Measurements from ENCODE around the gene IQCF6.
"Not testable (repeated sequence)": the region's sequence is repeated elsewhere in the genome, so short reads cannot be mapped to it uniquely, and the experiment has no call there.

IQCF6 gene

DNA sequence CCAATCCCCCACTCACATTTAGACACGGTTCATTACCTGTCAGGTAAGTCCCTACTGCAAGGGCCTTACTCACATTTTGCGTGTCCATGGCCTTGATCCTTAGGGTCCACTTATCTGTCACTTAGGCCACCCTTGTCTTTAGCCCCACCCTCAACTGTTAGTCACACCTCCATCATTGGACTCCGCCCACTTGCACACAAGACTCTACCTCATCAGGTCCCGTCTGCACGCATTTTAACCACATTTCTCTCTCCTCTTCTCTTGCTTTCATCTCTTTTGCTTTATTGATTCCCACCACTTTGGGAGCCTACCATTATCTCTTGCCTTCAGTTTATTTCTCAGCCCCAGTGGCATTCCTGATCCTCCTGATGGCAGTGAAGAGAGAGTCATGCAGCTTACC is at the start of gene IQCF6:
Gene IQCF6, minus strand, starts transcription at position 101 of the 400 bp plus-strand sequence. Its CDS starts 13 bp downstream, at position 88.
- no peak for DNase-seq

DNA sequence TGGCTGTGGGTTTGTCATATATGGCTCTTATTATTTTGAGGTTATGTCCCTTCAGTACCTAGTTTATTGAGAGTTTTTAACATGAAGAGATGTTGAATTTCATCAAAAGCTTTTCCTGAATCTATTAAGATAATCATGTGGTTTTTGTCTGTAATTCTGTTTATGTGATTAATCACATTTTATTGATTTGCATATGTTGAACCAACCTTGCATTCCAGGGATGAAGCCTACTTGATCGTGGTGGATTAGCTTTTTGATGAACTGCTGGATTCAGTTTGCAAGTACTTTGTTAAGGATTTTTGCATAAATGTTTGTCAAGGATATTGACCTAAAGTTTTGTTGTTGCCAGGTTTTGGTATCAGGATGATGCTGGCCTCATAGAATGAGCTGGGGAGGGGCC is 49.3 kb upstream of the IQCF6 start:
- DNase-seq = no peak

DNA sequence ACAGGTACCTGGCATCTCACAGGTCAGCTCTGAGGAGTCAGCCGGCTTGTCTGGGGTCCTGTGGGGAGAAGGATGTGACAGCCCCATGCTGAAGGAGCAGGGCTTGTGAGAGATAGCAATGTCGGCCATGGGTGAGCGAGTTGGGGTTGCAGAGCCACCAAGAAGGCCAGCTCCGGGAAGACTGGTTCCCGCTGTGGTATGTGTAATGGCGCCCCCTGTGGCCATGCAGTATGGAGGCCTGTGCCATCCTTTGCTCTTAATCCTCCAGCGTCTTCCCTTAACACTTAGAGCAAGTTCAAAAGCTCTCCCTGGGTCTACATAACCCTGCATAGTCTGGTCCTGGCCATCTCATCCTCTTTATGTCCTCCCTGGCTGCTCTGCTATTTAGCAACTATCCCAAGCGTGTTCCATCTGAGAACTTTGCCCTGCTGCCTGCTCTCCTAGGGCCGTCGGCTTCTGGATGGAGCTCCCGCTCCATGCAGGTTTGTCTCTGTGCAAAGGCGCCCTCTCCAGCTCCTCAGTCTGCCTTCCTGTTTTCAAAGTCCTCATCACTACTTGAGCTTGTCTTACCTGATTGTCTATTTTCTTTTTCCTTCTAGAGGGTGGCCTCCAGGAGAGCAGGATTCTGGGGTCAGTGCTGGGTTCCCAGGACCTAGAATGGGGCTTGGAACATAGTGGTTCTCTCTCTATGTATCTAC is 40.8 kb upstream of the IQCF6 start:
- DNase-seq = no peak

DNA sequence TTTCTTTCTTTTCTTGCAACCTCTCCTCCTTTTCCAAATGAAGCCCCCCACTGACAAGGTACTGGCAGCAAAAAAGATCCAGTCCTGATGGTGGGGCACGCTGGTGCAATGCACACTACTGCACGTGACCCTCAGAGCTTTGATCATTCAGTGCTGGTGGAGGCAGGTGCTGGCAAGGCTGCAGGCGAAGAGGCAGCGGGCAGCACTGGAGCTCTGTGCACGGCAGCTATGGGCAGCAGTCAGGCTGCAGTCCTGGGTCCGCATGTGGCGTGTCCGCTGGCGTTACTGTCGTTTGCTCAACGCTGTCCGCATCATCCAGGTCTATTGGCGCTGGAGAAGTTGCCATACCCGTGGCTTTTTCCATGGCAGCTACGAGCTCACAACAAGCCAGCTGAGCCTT is 40.1 kb upstream of the IQCF6 start:
- no peak for DNase-seq

DNA sequence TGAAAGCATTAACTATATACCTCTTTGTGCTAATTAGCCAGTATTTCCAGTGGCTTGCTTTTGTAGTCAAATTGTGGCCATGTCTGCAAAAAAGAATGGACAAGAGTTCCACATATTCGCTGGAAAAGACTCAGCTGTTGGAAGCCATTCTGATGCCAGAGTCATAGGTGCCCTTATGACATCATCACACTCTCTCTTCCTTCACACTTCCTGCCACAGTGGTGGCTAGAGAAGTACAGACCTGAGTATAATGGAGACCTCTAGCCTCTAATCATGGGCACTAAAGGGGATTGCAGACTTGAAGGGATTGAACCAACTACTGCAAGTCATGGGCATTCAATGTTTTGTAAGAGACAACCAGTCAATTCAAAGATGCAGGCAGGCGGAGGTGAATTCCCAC is 38.3 kb upstream of the IQCF6 start:
- no peak for DNase-seq

DNA sequence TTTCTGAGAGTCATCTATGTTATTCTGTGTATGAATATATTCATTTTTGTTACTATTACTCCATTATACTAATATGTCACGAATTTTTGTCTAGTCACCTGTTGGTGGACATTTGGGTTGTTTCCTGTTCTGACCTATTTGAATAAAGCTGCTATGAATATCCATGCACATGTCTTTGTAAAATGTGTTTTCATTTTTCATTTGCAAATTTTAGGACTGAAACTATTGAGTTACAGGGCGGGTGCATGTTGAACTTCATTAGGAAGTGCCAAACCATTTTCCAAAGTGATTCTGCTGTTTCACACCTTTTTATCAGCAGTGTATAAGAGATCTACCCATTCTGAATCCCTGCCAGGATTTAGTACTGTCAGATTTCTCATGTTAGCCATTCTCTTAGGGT is 37.7 kb upstream of the IQCF6 start:
- DNase-seq = no peak

DNA sequence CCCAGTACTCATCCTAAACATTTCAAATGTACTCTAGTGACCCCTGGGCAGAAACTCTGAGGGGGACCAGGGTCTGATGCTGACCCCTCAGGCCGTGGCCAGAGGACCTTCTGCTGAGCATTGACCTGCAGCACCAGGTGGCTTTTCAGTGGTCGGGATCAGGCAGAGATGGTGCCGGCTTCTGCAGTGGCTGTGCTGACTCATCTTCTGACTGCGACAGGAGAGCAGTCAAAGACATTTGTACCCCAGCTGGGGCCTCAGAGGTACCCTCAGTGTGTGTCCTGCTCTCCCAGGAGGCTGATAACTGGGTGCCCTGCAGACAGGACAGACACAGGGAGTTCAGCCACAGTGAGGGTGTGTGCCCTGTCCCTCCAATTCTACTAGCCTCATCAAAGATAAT is 36.6 kb upstream of the IQCF6 start:
- no peak for DNase-seq

DNA sequence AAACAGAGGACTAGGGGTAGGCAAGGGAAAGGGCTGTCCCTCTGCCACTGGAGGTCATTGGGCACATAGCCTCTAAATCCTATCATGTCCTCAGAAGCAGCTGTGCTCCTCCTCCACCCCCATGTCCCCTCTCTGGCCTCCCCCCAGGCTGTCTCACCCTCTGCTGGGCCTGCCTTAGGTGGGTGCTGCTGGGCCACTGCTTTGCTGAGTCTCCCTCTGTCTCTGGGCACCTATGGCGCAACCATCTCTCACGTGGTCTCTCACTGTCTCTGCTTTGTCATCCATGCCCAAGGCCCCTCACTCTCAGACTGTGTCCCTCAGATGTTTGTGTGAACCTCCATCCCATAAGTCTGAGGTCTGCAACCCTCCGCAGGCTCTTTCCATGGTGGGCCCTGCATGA is 35.0 kb upstream of the IQCF6 start:
- DNase-seq = no peak

DNA sequence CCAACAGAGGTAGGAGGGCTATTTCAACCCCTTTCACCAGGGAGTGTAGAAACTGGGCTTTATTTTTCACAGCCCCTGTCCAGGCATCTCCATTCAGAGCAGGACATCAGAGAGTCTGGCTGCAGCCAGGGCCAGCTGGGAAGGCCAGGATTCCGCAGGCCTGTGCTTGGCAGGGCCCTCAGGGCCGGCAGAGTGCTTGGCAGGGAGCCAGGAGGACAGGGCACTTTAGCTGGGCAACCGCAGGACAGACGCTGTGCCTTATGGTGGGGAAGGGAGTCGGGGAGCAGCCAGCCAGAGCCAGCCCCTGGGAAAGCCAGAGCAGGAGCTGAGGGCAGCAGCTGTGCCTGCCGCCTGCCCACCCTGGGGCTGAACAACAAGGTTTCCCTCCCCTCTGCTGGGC is 34.5 kb upstream of the IQCF6 start:
- no peak for DNase-seq

DNA sequence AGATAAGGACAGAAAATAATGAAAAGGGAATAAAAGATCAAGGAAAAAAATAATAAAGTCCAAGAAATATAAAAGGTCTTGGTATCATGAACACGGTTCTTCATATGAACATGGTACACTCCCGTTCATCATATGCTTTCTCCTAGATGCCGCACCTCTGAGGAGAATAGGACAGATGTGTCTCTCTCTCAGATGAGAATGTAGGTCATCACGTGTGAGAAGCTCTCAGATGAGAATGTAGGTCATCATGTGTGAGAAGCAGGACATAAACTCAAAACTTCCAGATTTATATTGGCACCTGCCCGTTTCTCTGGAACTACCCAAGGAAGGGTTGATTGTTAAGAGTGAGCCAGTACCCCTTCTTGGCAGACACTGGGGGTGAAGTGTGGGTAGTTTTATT is 29.9 kb upstream of the IQCF6 start:
- DNase-seq = no peak

DNA sequence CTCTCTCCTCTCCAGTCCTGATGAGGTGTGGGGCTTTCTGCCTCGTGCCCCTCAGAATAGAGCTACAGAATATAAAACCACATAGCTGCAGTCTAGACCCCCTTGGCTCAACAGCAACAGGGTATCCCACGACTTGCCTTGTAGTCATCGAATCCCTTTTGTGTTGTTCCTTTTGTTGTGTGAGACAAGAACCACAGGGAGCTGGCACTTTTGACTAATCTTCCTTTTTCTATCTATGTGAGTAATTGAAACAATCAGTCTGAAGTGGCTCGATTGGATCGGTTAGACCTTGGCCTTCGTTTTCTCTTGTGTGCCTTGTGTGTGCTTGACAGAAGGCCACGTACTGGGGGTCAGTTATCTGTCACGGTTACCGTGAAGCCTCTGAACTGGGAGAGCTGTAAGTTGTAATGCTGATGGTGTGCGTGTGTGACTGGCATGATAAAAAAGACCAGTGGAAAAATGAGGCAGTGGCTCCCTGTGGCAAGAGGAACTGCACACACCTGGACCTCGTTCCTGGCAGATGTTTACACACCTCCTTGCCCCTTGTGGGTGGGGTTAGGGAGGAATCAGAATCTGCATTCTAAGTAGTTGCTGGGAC is 23.2 kb upstream of the IQCF6 start:
- no peak for DNase-seq

DNA sequence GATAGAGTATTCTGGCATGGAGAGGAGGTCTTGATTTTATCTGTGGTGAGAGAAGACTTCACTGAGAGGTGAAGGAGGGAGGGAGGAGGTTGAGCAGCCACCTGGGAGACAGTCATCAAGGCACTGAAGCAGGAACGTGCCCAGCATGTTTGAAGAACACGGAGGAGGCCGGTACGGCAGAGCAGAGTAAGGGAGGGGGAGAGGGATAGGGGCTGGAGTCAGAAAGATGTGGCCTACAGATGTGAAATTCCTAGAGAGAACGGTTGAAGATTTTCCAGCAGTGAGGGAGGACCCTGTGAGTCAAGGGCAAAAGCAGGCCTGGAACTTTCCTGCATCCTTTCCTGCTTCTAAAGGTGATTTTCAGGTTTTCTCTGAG is 21.7 kb upstream of the IQCF6 start:
- no peak for DNase-seq

DNA sequence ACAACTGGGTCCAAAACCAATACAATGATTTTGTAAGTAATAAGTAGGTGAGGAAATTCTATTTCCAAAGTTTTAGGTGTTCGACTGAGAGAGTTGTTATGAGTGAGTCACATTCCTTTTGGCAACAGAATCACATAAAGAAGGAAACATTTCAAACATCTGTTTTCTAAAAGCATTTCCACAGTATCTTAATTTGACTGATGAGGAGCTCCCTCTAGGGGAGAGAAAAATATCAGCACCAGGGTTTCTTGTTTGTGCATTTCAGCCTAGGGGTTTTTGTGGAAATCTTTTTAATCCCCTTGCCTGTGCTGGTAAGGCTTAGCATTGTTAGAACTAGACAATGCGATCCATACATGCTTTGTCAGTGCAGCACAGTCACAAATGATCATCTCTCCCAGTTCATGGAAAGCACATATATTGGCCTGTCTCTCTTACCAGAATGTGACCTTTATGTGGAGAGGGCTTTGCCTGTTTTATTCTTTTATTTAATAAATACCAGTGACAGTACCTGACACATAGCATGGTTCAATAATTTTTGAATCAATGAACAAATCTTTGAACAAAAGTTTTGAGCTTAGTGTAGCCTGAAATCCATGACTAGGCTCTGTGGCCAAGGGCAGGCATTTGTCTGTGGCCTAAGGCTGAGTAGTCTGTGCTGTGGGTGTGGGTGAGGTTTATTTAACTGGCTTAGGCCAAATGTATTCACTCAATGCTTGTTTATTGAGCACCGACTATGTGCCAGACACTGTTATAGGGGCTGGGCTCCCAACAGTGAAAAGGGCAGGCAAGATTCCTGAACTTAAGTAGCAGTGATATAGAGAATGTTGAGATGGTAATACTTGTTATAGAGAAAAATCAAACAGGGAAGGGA is 21.1 kb upstream of the IQCF6 start:
- peak in 1 of 2 donors; percentile 69 for DNase-seq

DNA sequence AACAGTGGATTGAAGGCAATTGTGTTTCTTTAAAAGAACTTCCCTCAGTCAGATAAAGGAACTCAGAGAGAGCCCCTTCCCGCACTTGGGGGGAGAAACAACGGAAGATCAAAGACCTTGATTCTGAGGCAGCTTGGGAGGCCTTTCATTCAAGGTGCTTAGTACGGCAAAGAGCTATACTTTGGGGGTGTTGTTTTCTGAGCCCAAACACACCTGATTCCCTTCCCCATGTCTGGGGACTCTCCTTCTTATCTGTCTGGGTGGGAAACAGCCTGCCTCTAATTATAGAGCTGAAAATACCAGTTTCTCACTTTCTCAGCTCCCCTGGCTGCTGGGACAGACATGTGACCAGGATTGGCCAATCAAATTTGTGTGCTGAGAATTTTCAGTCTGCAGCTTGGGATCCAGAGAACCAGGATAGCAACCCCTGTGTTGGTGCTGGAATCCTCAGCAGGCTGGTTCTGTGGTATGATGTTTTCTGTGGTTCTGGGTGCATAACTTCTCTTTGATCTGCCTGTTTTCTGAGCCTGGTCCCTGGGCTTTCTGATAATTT is 19.4 kb upstream of the IQCF6 start:
- no peak for DNase-seq

DNA sequence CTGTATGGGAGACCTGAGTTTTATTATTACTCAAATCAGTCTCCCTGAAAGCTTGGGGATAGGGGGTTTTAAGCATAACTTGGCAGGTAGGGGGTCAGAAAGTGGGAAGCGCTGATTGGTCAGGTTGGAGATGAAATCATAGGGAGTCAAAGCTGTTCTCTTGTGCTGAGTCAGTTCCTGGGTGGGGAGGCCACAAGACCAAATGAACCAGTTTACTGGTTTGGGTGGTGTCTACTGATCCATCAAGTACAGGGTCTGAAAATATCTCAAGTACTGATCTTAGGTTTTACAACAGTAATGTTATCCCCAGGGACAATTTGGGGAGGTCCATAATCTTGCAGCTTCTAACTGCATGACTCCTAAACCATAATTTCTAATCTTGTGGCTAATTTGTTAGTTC is 17.8 kb upstream of the IQCF6 start:
- no peak for DNase-seq

DNA sequence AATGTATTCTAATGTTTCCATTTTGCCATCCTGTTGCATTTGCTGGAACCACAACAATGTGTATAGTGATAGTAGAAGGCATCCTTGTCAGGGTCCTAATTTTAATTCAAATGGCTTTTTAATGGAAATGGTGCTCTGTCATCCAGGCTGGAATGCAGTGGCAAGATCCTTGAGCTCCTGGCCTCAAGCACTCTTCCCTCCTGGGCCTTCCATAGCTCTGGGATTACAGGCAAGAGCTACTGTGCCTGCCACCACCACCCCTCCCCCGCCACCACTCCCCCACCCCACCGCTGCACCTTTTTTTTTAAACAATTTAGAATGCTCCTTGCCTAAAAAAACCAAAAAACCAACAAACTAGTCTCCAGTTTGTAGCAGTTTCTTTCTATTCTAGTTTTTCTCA is 15.2 kb upstream of the IQCF6 start:
- no peak for DNase-seq

DNA sequence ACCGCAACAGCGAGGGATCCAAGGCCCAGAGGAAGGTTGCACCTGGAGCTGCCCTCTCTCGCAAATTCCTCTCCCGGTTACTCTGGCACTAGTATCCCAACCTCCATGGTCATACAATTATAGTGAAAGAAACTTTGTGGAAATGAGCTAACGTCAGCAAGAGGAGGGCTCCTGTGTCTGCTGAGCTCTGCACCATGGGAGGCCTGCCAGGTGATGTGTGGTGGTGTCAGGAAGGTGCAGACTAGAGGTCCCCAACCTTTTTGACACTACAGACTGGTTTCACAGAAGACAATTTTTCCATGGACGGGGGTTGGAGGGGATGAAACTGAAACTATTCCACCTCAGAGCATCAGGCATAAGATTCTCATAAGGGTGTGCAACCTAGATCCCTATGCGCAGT is 13.2 kb upstream of the IQCF6 start:
- no peak for DNase-seq

DNA sequence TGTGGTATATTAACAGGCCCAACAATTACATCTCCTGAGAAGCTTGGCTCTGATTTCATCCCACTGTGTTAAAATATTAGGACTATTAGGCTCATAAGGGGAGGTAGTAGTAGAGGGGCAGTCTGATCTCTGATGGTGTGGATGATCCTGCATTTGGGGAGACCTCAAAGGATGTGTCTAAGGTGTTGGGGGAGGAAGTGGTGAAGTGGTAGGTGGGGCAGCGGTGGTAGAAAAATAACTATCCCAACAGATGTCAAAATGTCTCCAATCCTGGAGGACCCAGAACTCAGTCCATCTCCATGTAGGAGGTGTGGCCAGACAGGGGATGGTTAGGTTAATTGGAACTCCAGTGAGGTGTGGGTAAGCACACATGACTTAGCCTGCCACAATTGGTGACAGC is 10.4 kb upstream of the IQCF6 start:
- no peak for DNase-seq

DNA sequence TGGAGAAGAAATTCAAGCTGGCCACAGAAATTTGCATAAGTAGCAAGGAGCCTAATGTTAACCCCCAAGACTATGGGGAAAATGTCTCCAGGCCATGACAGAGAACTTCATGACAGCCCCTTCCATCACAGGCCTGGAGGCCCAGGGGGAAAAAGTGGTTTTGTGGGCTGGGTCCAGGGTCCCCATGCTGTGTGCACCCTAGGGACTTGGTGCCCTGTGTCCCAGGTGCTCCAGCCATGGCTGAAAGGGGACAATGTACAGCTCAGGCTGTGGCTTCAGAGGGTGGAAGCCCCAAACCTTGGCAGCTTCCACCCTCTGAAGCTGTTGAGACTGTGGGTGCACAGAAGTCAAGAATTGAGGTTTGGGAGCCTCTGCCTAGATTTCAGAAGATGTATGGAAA is 8.5 kb upstream of the IQCF6 start:
- DNase-seq = not testable (repeated sequence)

DNA sequence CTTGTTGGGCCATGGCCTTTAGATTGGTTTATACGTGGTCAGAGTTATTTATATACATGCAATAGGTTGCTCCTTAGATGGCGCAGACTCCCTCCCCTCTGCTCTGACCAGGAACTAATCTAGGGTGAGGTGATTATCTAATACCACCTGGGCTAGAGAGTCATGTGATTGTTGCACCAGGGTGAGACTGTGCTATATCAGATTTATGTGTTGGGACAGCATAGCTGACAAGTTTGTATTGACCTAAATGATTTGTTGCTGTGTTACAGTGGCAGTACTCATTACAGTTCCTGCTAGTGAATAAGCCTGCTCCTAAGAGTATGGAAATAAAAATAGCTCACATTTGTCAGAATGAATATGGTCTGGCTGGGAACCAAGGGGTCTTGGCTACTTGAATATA is 7.2 kb upstream of the IQCF6 start:
- no peak for DNase-seq

DNA sequence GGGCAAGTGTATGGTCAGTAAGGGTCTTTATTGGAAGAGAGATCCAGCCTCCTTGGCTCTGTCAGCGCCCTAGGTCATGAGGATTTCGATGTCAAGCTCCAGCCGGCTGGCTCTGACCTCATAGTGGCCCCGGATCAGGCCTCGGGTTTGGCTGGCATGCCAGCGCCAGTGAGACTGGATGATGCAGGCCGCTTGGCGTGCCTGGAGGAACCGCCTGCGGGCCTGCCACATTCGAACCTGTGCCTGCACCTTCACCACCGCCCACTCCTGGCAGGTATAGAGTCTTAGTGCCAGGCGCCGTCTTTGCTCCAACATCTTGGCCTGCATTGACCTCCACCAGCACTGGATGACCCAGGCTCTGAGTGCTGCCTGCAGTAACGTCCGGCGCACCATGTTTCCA is 483 bp downstream of the IQCF6 start:
- DNase-seq = no peak

DNA sequence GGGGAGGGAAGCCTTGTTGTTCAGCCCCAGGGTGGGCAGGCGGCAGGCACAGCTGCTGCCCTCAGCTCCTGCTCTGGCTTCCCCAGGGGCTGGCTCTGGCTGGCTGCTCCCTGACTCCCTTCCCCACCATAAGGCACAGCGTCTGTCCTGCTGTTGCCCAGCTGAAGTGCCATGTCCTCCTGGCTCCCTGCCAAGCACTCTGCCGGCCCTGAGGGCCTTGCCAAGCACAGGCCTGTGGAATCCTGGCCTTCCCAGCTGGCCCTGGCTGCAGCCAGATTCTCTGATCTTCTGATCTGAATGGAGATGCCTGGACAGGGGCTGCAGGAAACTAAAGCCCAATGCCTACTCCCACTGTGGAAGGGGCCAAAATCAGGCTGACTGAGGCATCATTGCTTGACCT is 1.1 kb downstream of the IQCF6 start:
- DNase-seq = no peak

DNA sequence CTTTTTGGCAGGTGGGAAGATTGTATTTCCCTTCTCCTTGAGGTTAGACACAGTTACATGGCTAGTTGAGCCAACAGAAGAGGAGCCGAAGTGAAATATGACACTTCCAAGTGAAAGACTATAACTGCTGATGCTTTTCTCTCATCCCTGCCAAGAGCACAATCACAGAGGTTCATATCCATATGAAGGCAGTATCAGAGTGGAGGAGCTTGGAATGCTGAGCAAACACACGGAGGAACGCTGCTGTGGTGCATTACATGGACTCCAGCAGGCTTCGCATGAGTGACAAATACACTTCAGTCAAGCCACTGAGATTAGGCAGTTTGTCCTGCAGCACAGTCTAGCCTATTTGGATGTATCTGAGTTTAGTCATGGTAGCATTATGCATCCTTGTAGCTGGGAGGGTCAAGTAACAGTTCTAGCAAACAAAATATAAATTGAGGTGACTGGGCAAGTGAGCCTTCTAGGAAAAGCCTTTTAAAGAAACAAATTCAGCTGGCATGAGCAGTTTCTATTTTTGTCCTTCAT is 5.4 kb downstream of the IQCF6 start:
- no peak for DNase-seq

DNA sequence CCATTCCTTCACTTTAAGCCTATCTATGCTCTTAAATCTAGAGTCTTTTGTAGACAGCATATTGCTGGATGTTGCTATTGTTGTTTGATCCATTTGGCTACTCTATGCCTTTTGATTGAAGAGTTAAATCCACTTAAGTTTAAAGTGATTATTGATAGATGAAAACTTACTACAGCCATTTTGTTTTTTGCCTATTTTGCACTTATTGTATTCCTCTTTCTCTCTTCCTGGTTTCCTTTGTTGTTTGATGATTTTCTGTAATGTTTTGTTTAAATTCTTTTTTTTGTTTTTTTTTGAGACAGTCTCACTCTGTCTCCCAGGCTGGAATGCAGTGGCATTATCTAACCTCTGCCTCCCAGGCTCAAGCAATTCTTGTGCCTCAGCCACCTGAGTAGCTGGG is 19.8 kb downstream of the IQCF6 start:
- DNase-seq = no peak

Data from CD4-positive, alpha-beta T cell treated with Interleukin-4 for 1 hour (primary cell).